ENCODE data around the gene RBMX.
A peak's percentile ranks its signal among the peaks of the same experiment; 100 is the strongest.
"Not testable (repeated sequence)": the region's sequence is repeated elsewhere in the genome, so short reads cannot be mapped to it uniquely, and the experiment has no call there.

The RBMX gene

GRCh38 chrX:136880452-136881013 is at the start of gene RBMX:
Gene RBMX, minus strand, starts transcription at chrX:136880725. Its CDS starts 1,298 bp downstream, at chrX:136879427.
- DNase-seq (ENCODE audit: low read depth, low spot score) = peak; percentile 80

- DNase-seq (ENCODE audit: low read depth, low spot score) = not testable (repeated sequence)
Measured at GRCh38 chrX:136921438-136921837, 40.9 kb upstream of the RBMX start.

- DNase-seq (ENCODE audit: low read depth, low spot score) = peak; percentile 30
Measured at GRCh38 chrX:136920001-136920400, 39.5 kb upstream of the RBMX start.

GRCh38 chrX:136916827-136917226 is 36.3 kb upstream of the RBMX start:
- no peak for DNase-seq (ENCODE audit: low read depth, low spot score)

- DNase-seq (ENCODE audit: low read depth, low spot score) = not testable (repeated sequence)
Measured at GRCh38 chrX:136911661-136912060, 31.1 kb upstream of the RBMX start.

GRCh38 chrX:136911253-136911652 is 30.7 kb upstream of the RBMX start:
- DNase-seq (ENCODE audit: low read depth, low spot score) = no peak

GRCh38 chrX:136910565-136911035 is 30.1 kb upstream of the RBMX start:
- no peak for DNase-seq (ENCODE audit: low read depth, low spot score)

- DNase-seq (ENCODE audit: low read depth, low spot score) = peak; percentile 86
Measured at GRCh38 chrX:136909706-136910564, 29.4 kb upstream of the RBMX start.

GRCh38 chrX:136909119-136909705 is 28.7 kb upstream of the RBMX start:
- peak; percentile 29 for DNase-seq (ENCODE audit: low read depth, low spot score)

GRCh38 chrX:136907621-136908020 is 27.1 kb upstream of the RBMX start:
- no peak for DNase-seq (ENCODE audit: low read depth, low spot score)

GRCh38 chrX:136906921-136907510 is 26.5 kb upstream of the RBMX start:
- no peak for DNase-seq (ENCODE audit: low read depth, low spot score)

GRCh38 chrX:136904067-136904466 is 23.5 kb upstream of the RBMX start:
- DNase-seq (ENCODE audit: low read depth, low spot score) = not testable (repeated sequence)

GRCh38 chrX:136900071-136900470 is 19.5 kb upstream of the RBMX start:
- not testable (repeated sequence) for DNase-seq (ENCODE audit: low read depth, low spot score)

GRCh38 chrX:136899221-136899620 is 18.7 kb upstream of the RBMX start:
- no peak for DNase-seq (ENCODE audit: low read depth, low spot score)

- DNase-seq (ENCODE audit: low read depth, low spot score) = not testable (repeated sequence)
Measured at GRCh38 chrX:136898752-136899151, 18.2 kb upstream of the RBMX start.

GRCh38 chrX:136896121-136896914 is 15.8 kb upstream of the RBMX start:
- no peak for DNase-seq (ENCODE audit: low read depth, low spot score)

- DNase-seq (ENCODE audit: low read depth, low spot score) = no peak
Measured at GRCh38 chrX:136892412-136892811, 11.9 kb upstream of the RBMX start.

- DNase-seq (ENCODE audit: low read depth, low spot score) = not testable (repeated sequence)
Measured at GRCh38 chrX:136890596-136890995, 10.1 kb upstream of the RBMX start.

- DNase-seq (ENCODE audit: low read depth, low spot score) = no peak
Measured at GRCh38 chrX:136889269-136889668, 8.7 kb upstream of the RBMX start.

- DNase-seq (ENCODE audit: low read depth, low spot score) = no peak
Measured at GRCh38 chrX:136880003-136880451, 498 bp downstream of the RBMX start.

- DNase-seq (ENCODE audit: low read depth, low spot score) = no peak
Measured at GRCh38 chrX:136879001-136879687, 1.4 kb downstream of the RBMX start.
